ENCODE results near the gene PRDM10. TPM values are rescaled to one million over a fixed set of nuclear protein-coding genes. Genes with fewer than 3 reads are reported as not detected.

PRDM10 gene
- total and polyA plus RNA-seq, 10 donors: 1.6 to 16.2 (median 10.3) TPM

- H3K9me3 ChIP-seq: no peaks in the 10 kb centered on the region
- H3K27ac ChIP-seq: peak overlapping the region; percentile 95 to 100 (median 99)
- no peaks in the 10 kb centered on the region for H3K36me3 ChIP-seq
- 0% methylated on average over 50 to 65 of the region's 65 CpGs for WGBS, 5 donors
- no peaks in the 10 kb centered on the region for H3K27me3 ChIP-seq (replicated peaks in 1 of 7)
- DNase-seq: peak; percentile 98
- intact Hi-C loops (cut with DNase I; ENCODE audit: low total_unique reads): no loop called here
- peak in 2 of 3 donors; percentile 42 to 65 for TF ChIP-seq POLR2A (IDR thresholded peaks at IDR 0.05)
- TF ChIP-seq CTCF (IDR thresholded peaks at IDR 0.05 in 8 of 11, conservative IDR thresholded peaks at IDR 0.05 in 3 of 11): peak in 2 of 11 experiments; percentile 7 to 38
- peak; percentile 80 to 94 (median 93) for TF ChIP-seq POLR2AphosphoS5 (IDR thresholded peaks at IDR 0.05)
- H3K4me3 ChIP-seq: peak overlapping the region; percentile 56 to 85 (median 70)
- H3K4me1 ChIP-seq: peaks cover 14 to 52% (median 28%) of the 10 kb centered on the region in 6 donors
These were observed 446 bp upstream of the PRDM10 start for GRCh38 chr11:130002846-130003716.

GRCh38 chr11:130001461-130002351, 929 bp downstream of the PRDM10 start:
- no peak for DNase-seq
- intact Hi-C loops (cut with DNase I; ENCODE audit: low total_unique reads): no loop called here
- 0 to 2% (median 1%) methylated on average over 10 to 90 of the region's 90 CpGs for WGBS, 5 donors
- no peaks in the 10 kb centered on the region for H3K9me3 ChIP-seq
- H3K27me3 ChIP-seq (replicated peaks in 1 of 7): no peaks in the 10 kb centered on the region
- peak overlapping the region; percentile 56 to 85 (median 70) for H3K4me3 ChIP-seq
- H3K4me1 ChIP-seq: peaks cover 14 to 55% (median 28%) of the 10 kb centered on the region in 6 donors
- peaks cover 0 to 6% (median 0%) of the 10 kb centered on the region in 6 donors for H3K36me3 ChIP-seq
- H3K27ac ChIP-seq: peak overlapping the region; percentile 95 to 100 (median 99)
- no peak for TF ChIP-seq CTCF (IDR thresholded peaks at IDR 0.05 in 8 of 11, conservative IDR thresholded peaks at IDR 0.05 in 3 of 11)
- TF ChIP-seq POLR2A (IDR thresholded peaks at IDR 0.05): no peak
- TF ChIP-seq POLR2AphosphoS5 (IDR thresholded peaks at IDR 0.05): no peak

GRCh38 chr11:130000552-130001176, 2.0 kb downstream of the PRDM10 start:
- Histone ChIP-seq H3K9me3 (no peaks in the 10 kb centered on the region), H3K4me3 (peak overlapping the region in 5 of 8 donors; percentile 56 to 85 (median 78)), H3K27me3 (replicated peaks in 1 of 7) (no peaks in the 10 kb centered on the region), H3K36me3 (peaks cover 0 to 10% (median 0%) of the 10 kb centered on the region in 6 donors), H3K4me1 (peaks cover 14 to 65% (median 32%) of the 10 kb centered on the region in 6 donors), H3K27ac (peak overlapping the region in 6 of 8 donors; percentile 95 to 100 (median 98))
- no peak for DNase-seq
- intact Hi-C loops (cut with DNase I; ENCODE audit: low total_unique reads): no loop called here
- TF ChIP-seq POLR2AphosphoS5 (IDR thresholded peaks at IDR 0.05) (no peak), POLR2A (IDR thresholded peaks at IDR 0.05) (no peak), CTCF (IDR thresholded peaks at IDR 0.05 in 8 of 11, conservative IDR thresholded peaks at IDR 0.05 in 3 of 11) (no peak)
- 72 to 89% (median 85%) methylated on average over 18 of the region's 18 CpGs for WGBS, 5 donors
